SU-DHL-6 (cell line): Measurements from ENCODE around the gene CACNG4.

Experiments
- H2AFZ ChIP-seq: fragments of 200-600 bp; sonication (generic); 2 replicates; pipeline ENCODE4 v1.6.1; 2014; ENCODE audit warnings: low read depth, mild to moderate bottlenecking, moderate library complexity, mixed read lengths, antibody characterized with exemption, low read length; ENCODE audit not compliant: severe bottlenecking
- H3F3A ChIP-seq: fragments of 200-600 bp; shearing (Covaris generic); 2 replicates; pipeline ENCODE4 v1.6.0; 2016; ENCODE audit warnings: antibody characterized with exemption, mild to moderate bottlenecking; ENCODE audit not compliant: insufficient read depth
- H3K27ac ChIP-seq: fragments of 200-600 bp; sonication (generic); 2 replicates; pipeline ENCODE4 v1.5.1; 2016; ENCODE audit warnings: low read depth, mild to moderate bottlenecking, low read length, moderate library complexity, mixed read lengths
- H3K27me3 ChIP-seq: fragments of 200-600 bp; sonication (generic), shearing (Covaris generic); 2 replicates; pipeline ENCODE4 v1.6.0; 2014; ENCODE audit warnings: mild to moderate bottlenecking, low read length
- H3K36me3 ChIP-seq: fragments of 200-600 bp; sonication (generic); 2 replicates; pipeline ENCODE4 v1.6.1; 2014; ENCODE audit warnings: mild to moderate bottlenecking, low read length, mixed read lengths
- H3K4me2 ChIP-seq: fragments of 300-600, 200-600 bp; shearing (Covaris generic), sonication (generic); 2 replicates; pipeline ENCODE4 v1.6.0; 2014; ENCODE audit warnings: low read length, low read depth, mild to moderate bottlenecking; ENCODE audit not compliant: poor library complexity, severe bottlenecking
- H3K4me3 ChIP-seq: fragments of 200-600 bp; sonication (generic); 2 replicates; pipeline ENCODE4 v1.5.1; 2014; ENCODE audit warnings: antibody characterized with exemption, low read length, mild to moderate bottlenecking, mixed read lengths; ENCODE audit not compliant: insufficient read depth, poor library complexity, severe bottlenecking
- H3K79me2 ChIP-seq: fragments of 200-600 bp; sonication (generic); 2 replicates; pipeline ENCODE4 v1.6.1; 2014; ENCODE audit warnings: mild to moderate bottlenecking, low read length, moderate library complexity; ENCODE audit not compliant: insufficient read depth
- H3K9ac ChIP-seq: fragments of 200-600 bp; sonication (generic); 2 replicates; pipeline ENCODE4 v1.7.0; 2014; ENCODE audit warnings: mild to moderate bottlenecking, low read length
- H3K9me2 ChIP-seq: fragments of 200-600 bp; sonication (generic); replicated peaks from 2 replicates; pipeline ENCODE4 v1.6.1; 2014; ENCODE audit warnings: low read length; ENCODE audit not compliant: insufficient read depth
- H3K9me3 ChIP-seq: fragments of 200-600 bp; sonication (generic); 2 replicates; pipeline ENCODE4 v1.6.1; 2014; ENCODE audit warnings: low read length, mixed read lengths; ENCODE audit not compliant: insufficient read depth
- H4K20me1 ChIP-seq: fragments of 200-600 bp; sonication (generic); 2 replicates; pipeline ENCODE4 v1.6.1; 2014; ENCODE audit warnings: low read depth, mild to moderate bottlenecking, antibody characterized with exemption, low read length, moderate library complexity, mixed read lengths
- EZH2phosphoT487 ChIP-seq: fragments of 200-600 bp; sonication (generic), shearing (Covaris generic); conservative IDR thresholded peaks from 2 replicates; pipeline ENCODE4 v1.6.1; 2018; ENCODE audit warnings: mild to moderate bottlenecking, antibody characterized with exemption, low read length, moderate library complexity, mixed read lengths
- TF ChIP-seq, protein P1 (sequence below): fragments of 200-600 bp; sonication (generic); IDR thresholded peaks from one replicate; pipeline ENCODE4 v1.5.1; 2017; ENCODE audit warnings: antibody characterized with exemption, mild to moderate bottlenecking, low read length, moderate library complexity; ENCODE audit not compliant: insufficient read depth, poor library complexity, severe bottlenecking

CACNG4 gene

DNA sequence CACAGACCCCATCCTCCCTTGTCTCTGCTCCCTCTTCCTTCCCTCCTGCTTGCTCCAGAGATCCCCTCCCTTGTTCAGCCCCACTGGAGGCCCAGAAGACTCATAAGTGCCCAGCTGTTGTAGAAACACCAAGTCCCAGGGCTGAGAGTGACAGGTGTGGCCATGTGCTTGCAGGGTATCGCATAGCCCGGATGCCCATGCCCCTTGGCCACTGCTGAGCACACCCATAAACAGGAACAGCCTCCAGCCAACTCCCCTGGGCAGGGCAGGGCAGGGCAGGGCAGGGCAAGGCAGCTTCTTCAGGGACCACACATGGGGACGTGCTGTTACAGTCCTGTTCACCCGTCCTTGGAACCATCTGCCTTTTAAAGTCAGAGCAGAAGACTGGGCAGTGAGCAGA is 81.9 kb downstream of the CACNG4 start:
- Histone ChIP-seq H3K27me3 (no peaks in the 10 kb centered on the region), H3K4me2 (no peak overlapping the region), H4K20me1 (no peaks in the 10 kb centered on the region), H3K9me3 (peaks cover 15% of the 10 kb centered on the region), H3F3A (no peaks in the 10 kb centered on the region), H3K79me2 (no peaks in the 10 kb centered on the region), H3K4me3 (no peak overlapping the region), H2AFZ (no peak overlapping the region), H3K27ac (no peak overlapping the region), H3K36me3 (0 out of 2 replicates have a peak, but pooled peaks cover 3% of the 10 kb centered on the region), H3K9ac (no peak overlapping the region), H3K9me2 (no peaks in the 10 kb centered on the region)
- TF ChIP-seq, protein P1, sequence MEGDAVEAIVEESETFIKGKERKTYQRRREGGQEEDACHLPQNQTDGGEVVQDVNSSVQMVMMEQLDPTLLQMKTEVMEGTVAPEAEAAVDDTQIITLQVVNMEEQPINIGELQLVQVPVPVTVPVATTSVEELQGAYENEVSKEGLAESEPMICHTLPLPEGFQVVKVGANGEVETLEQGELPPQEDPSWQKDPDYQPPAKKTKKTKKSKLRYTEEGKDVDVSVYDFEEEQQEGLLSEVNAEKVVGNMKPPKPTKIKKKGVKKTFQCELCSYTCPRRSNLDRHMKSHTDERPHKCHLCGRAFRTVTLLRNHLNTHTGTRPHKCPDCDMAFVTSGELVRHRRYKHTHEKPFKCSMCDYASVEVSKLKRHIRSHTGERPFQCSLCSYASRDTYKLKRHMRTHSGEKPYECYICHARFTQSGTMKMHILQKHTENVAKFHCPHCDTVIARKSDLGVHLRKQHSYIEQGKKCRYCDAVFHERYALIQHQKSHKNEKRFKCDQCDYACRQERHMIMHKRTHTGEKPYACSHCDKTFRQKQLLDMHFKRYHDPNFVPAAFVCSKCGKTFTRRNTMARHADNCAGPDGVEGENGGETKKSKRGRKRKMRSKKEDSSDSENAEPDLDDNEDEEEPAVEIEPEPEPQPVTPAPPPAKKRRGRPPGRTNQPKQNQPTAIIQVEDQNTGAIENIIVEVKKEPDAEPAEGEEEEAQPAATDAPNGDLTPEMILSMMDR = no peak
- TF ChIP-seq EZH2phosphoT487 = no peak

DNA sequence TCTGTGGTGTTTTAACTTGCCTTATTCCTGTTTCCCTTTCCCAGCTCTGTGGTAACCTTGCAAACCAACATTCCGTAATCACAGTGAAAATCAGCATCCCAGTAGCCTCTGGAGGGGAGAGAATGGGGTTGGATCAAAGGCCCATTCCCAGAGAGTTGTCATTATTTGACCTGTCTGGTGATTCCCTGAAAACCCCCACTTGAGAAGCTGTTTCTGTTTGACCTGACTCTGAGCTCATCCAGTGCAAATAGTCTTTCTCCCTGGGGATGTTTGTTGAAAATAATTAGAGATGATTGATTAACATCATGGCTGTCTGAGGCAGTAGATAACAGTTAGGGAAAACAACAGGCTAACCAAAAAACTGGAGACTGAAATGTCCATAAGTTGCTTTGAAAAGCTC is 82.9 kb downstream of the CACNG4 start:
- no peaks in the 10 kb centered on the region for H3F3A ChIP-seq
- no peak overlapping the region for H2AFZ ChIP-seq
- H3K4me2 ChIP-seq = no peak overlapping the region
- H3K36me3 ChIP-seq = 0 out of 2 replicates have a peak, but pooled peaks cover 3% of the 10 kb centered on the region
- H4K20me1 ChIP-seq = no peaks in the 10 kb centered on the region
- no peaks in the 10 kb centered on the region for H3K79me2 ChIP-seq
- no peaks in the 10 kb centered on the region for H3K9me2 ChIP-seq
- no peak overlapping the region for H3K4me3 ChIP-seq
- no peaks in the 10 kb centered on the region for H3K27me3 ChIP-seq
- TF ChIP-seq, protein P1 = no peak
- no peak for TF ChIP-seq EZH2phosphoT487
- H3K9ac ChIP-seq = no peak overlapping the region
- no peak overlapping the region for H3K27ac ChIP-seq
- H3K9me3 ChIP-seq = peaks cover 15% of the 10 kb centered on the region

DNA sequence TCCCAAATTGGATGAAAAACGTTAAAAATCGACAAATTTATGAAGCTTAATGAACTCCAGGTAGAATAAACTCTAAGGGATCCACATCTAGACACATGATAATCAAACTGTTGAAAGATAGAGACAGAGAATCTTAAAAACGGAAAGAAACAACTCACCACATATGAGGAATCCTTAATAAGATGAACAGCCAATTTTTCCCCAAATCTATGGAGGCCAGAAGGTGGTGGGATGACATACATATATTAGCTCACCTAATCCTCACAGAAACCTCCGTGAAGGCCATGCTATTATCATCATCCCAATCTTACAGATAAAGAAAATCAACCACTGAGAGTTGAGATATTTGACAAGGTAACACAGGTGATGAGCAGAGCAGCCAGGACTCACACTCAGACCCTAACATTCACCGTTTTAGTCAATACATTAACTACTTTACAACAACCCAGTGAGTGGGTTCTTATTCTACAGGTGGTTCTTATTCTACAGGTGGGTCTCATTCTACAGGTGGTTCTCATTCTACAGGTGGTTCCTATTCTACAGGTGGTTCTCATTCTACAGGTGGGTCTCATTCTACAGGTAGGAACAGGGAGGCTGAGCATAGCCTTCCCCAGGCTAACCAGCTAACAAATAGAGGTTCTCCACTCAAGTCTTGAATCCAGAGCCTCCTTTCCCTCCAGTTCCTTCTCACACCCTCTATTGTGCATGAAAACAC is 84.7 kb downstream of the CACNG4 start:
- TF ChIP-seq, protein P1 = no peak
- TF ChIP-seq EZH2phosphoT487 = no peak
- Histone ChIP-seq H3K9me2 (no peaks in the 10 kb centered on the region), H3K27me3 (no peaks in the 10 kb centered on the region), H3K27ac (no peak overlapping the region), H2AFZ (no peak overlapping the region), H4K20me1 (no peaks in the 10 kb centered on the region), H3K9ac (no peak overlapping the region), H3K36me3 (0 out of 2 replicates have a peak, but pooled peaks cover 3% of the 10 kb centered on the region), H3K4me3 (no peak overlapping the region), H3F3A (no peaks in the 10 kb centered on the region), H3K79me2 (no peaks in the 10 kb centered on the region), H3K9me3 (peaks cover 15% of the 10 kb centered on the region), H3K4me2 (no peak overlapping the region)
